GM12878 (cell line): ENCODE results near the gene TOP2A. TPM values are rescaled to one million over a fixed set of nuclear protein-coding genes. Genes with fewer than 3 reads are reported as not detected.

Experiments
- ATAC-seq: fragments of 200-7000 bp; cut with Tn5 transposase; 3 replicates; pipeline ENCODE4 v1.9.1; 2020; ENCODE audit warnings: mild to moderate bottlenecking, moderate library complexity
- BruUV-seq: library from RNA; stranded (reverse); fragments of 400-500 nt; replicated peaks from 2 replicates; lab custom pipeline; 2021; lab: Mats Ljungman, UMichigan
- CTCF ChIA-PET: fragments of 300-600 bp; sonication (Branson Sonifier 250); formaldehyde crosslinking; extraction: SDS; loops from one replicate; lab custom pipeline; 2021; ENCODE audit warnings: inconsistent platforms; lab: Yijun Ruan, JAX
- POLR2A ChIA-PET: fragments of 350-600 bp; formaldehyde crosslinking; extraction: SDS; loops from one replicate; lab custom pipeline; 2021; ENCODE audit warnings: inconsistent platforms; lab: Charles Lee
- RAD21 ChIA-PET: fragments of 300-600 bp; sonication (Branson Sonifier 250); formaldehyde crosslinking; loops from one replicate; lab custom pipeline; 2023; ENCODE audit warnings: antibody characterized with exemption; ENCODE audit not compliant: unreplicated experiment; lab: Charles Lee
- SMC1A ChIA-PET: fragments of 300-600 bp; sonication (Branson Sonifier 250); formaldehyde crosslinking; loops from one replicate; lab custom pipeline; 2023; ENCODE audit not compliant: unreplicated experiment, uncharacterized antibody; lab: Charles Lee
- DNase-seq: peaks from one replicate; pipeline ENCODE4 v3.0.0-alpha.2; 2011; ENCODE audit warnings: low read depth, low spot score
- FAIRE-seq: peaks from 3 replicates; lab custom pipeline; 2011; peaks lifted over from hg19 to GRCh38; lab: Jason Lieb, UNC
- H2AFZ ChIP-seq: 2 replicates; pipeline ENCODE4 v1.6.0; 2011; ENCODE audit warnings: low read depth, low read length, control low read depth; ENCODE audit not compliant: control insufficient read depth
- H3K27ac ChIP-seq: 2 replicates; pipeline ENCODE4 v1.5.1; 2011; ENCODE audit warnings: control low read depth; ENCODE audit not compliant: control insufficient read depth, insufficient read depth
- H3K27me3 ChIP-seq, 2 experiments: replicated peaks in 1 of 2; 2 replicates each; pipeline versions ENCODE4 v1.6.0 to v1.6.1; 2011; ENCODE audit warnings: low read length in 1 of 2; ENCODE audit not compliant: control insufficient read depth in 2 of 2, insufficient read depth in 2 of 2
- H3K36me3 ChIP-seq, 2 experiments: 2 replicates each; pipeline ENCODE4 v1.5.1; 2011; ENCODE audit warnings: low read length in 1 of 2; ENCODE audit not compliant: control insufficient read depth in 2 of 2, insufficient read depth in 2 of 2
- H3K4me1 ChIP-seq: 2 replicates; pipeline ENCODE4 v1.6.1; 2011; ENCODE audit warnings: mild to moderate bottlenecking, low read length, moderate library complexity, mixed read lengths; ENCODE audit not compliant: control insufficient read depth, insufficient read depth
- H3K4me2 ChIP-seq: 2 replicates; pipeline ENCODE4 v1.6.0; 2011; ENCODE audit warnings: control low read depth; ENCODE audit not compliant: control insufficient read depth, insufficient read depth
- H3K4me3 ChIP-seq: fragments of 200-600 bp; sonication (generic); 2 replicates; pipeline ENCODE4 v1.5.1; 2016
- H3K79me2 ChIP-seq: 2 replicates; pipeline ENCODE4 v1.6.0; 2011; ENCODE audit warnings: low read length; ENCODE audit not compliant: control insufficient read depth, insufficient read depth
- H3K9ac ChIP-seq: 2 replicates; pipeline ENCODE4 v1.8.0; 2011; ENCODE audit warnings: low read length, control low read depth, mixed read lengths; ENCODE audit not compliant: control insufficient read depth, insufficient read depth
- H3K9me3 ChIP-seq: replicated peaks from 3 replicates; pipeline ENCODE4 v1.5.1; 2011; ENCODE audit warnings: mild to moderate bottlenecking, low read length; ENCODE audit not compliant: control insufficient read depth, insufficient read depth
- H4K20me1 ChIP-seq: 2 replicates; pipeline ENCODE4 v1.6.0; 2011; ENCODE audit not compliant: control insufficient read depth, insufficient read depth
- ASH2L ChIP-seq: fragments of 300-600, 200-600 bp; sonication (generic); IDR thresholded peaks from 2 replicates; pipeline ENCODE4 v1.6.1; 2017; ENCODE audit warnings: low read depth, mild to moderate bottlenecking, borderline replicate concordance
- CBFB ChIP-seq: IDR thresholded peaks from 2 replicates; pipeline ENCODE4 v1.6.1; 2016; ENCODE audit warnings: antibody characterized with exemption, low read depth
- CBX3 ChIP-seq: fragments of 200-600 bp; sonication (generic); IDR thresholded peaks from 2 replicates; pipeline ENCODE4 v1.6.1; 2016; ENCODE audit warnings: low read depth, borderline replicate concordance
- HCFC1 ChIP-seq: fragments of 150-350 bp; IDR thresholded peaks from 2 replicates; pipeline ENCODE4 v1.6.1; 2014; ENCODE audit warnings: low read length
- HDAC2 ChIP-seq: fragments of 200-600 bp; sonication (generic); IDR thresholded peaks from 2 replicates; pipeline ENCODE4 v1.6.1; 2017
- LARP7 ChIP-seq: fragments of 450-650 bp; IDR thresholded peaks from 2 replicates; pipeline ENCODE4 v1.6.1; 2017; ENCODE audit warnings: mild to moderate bottlenecking
- PAX8 ChIP-seq: fragments of 450-650 bp; IDR thresholded peaks from 2 replicates; pipeline ENCODE4 v1.6.1; 2017; ENCODE audit warnings: mild to moderate bottlenecking, moderate library complexity
- POLR2AphosphoS2 ChIP-seq: IDR thresholded peaks from 2 replicates; pipeline ENCODE4 v1.6.1; 2011; ENCODE audit warnings: low read depth, mild to moderate bottlenecking, low read length, improper control_type of control experiment, moderate library complexity
- SIX5 ChIP-seq: IDR thresholded peaks from 2 replicates; pipeline ENCODE4 v1.6.1; 2011; ENCODE audit warnings: mild to moderate bottlenecking, low read depth, low read length, moderate library complexity; ENCODE audit not compliant: severe bottlenecking
- ZNF24 ChIP-seq: fragments of 450-650 bp; IDR thresholded peaks from 2 replicates; pipeline ENCODE4 v1.6.1; 2017; ENCODE audit warnings: antibody characterized with exemption, mild to moderate bottlenecking
- WGBS: methylation state at CpG from one replicate; pipeline ENCODE4 v1.1.6; 2016; ENCODE audit warnings: low lambda C conversion rate; ENCODE audit not compliant: insufficient replicate concordance, insufficient coverage; ENCODE audit errors: missing lambda C conversion rate; 5-methylcytosine and 5-hydroxymethylcytosine counted together
- in situ Hi-C: fragments of 300-500 bp; cut with MboI; formaldehyde crosslinking; loops from 9 replicates; pipeline ENCODE4 v1.14.3; 2018; ENCODE audit warnings: mixed read lengths
- intact Hi-C: fragments of 100-400 bp; cut with micrococcal nuclease; formaldehyde crosslinking; loops from one replicate; pipeline ENCODE4 v1.14.2; 2022; ENCODE audit not compliant: unreplicated experiment
- polyA plus RNA-seq, 11 experiments: library from polyadenylated mRNA; depleted of rRNA in 4 of 11; unstranded in 6 of 11; stranded (reverse) in 5 of 11; fragments of >200 nt; fragmentation: Nextera tagmentation in 4 of 11; fragmentation: Illumina TruSeq in 1 of 11; extraction: Ambion mirVana in 4 of 11; extraction: Trizol in 1 of 11; gene quantifications; 1 replicate in 1 of 11; 2 replicates in 10 of 11; pipeline versions ENCODE4 v1.2.1 to v1.2.3, GENCODE V29; 2011 to 2016; ENCODE audit warnings: inconsistent platforms in 2 of 11, missing spikeins in 2 of 11, low read depth in 1 of 11
- total RNA-seq, 4 experiments: library from RNA; depleted of rRNA in 3 of 4; stranded (reverse); fragments of >200 nt in 3 of 4; fragmentation: Illumina TruSeq in 1 of 4; extraction: Trizol in 1 of 4; gene quantifications; 2 replicates each; pipeline versions ENCODE4 v1.2.1 to v1.2.3, GENCODE V29; 2013 to 2021
- TF ChIP-seq, protein P1 (sequence below): fragments of 450-650 bp; IDR thresholded peaks from 2 replicates; pipeline ENCODE4 v1.6.1; 2017; ENCODE audit warnings: mild to moderate bottlenecking
- TF ChIP-seq, protein P2 (sequence below): IDR thresholded peaks from 2 replicates; pipeline ENCODE4 v1.6.1; 2011; ENCODE audit warnings: borderline replicate concordance, low read depth, mild to moderate bottlenecking, moderate library complexity, mixed read lengths, low read length; ENCODE audit not compliant: insufficient read depth; ENCODE audit errors: extremely low read length
- TF ChIP-seq, protein P3 (sequence below): fragments of 450-650 bp; formaldehyde crosslinking; IDR thresholded peaks from 2 replicates; pipeline ENCODE4 v1.4.0; 2022; ENCODE audit warnings: mild to moderate bottlenecking, moderate library complexity
- TF ChIP-seq, protein P4 (sequence below): fragments of 450-650 bp; IDR thresholded peaks from 2 replicates; pipeline ENCODE4 v1.6.1; 2017; ENCODE audit warnings: mild to moderate bottlenecking, moderate library complexity

Gene TOP2A
- total and polyA plus RNA-seq, 10 of the 15 experiments (the other 5 are each of a cell fraction or from before 2014, with no cell fraction given), result 117 to 275 (median 232) TPM

DNA sequence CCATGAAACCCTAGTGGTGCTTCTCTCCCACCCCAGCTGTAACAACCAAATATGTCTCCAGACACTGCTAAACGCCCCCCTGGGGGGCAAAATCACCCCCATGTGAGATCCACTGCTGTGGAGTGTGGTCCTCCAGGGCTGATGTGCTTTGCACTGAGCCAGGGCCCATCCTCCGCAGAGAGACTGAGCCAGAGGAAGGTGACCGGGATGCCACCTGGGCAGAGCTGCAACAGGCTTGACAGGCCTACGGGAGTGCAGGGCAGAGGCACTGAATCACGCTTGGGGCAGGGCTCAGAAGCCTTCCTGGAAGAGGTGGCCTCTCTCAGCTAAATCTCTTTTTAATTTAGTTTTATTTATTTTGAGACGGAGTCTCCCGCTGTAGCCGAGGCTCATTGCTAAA lies 57.6 kb downstream of the TOP2A start:
- H3K4me3 ChIP-seq, result no peak overlapping the region
- H3K36me3 ChIP-seq, result peaks cover 0 to 10% of the 10 kb centered on the region in 2 experiments; a peak in 2 of 4 replicates
- DNase-seq, result no peak
- CTCF ChIA-PET, result interaction anchor here (0.9 to 5.9 kb wide), 2 partner anchors 57 to 174 kb away, joined by 3 to 75 read pairs; no protein-coding TSS in a partner anchor
- no peak overlapping the region for H3K9ac ChIP-seq
- no peaks in the 10 kb centered on the region for H3K79me2 ChIP-seq
- FAIRE-seq, result no peak
- WGBS, result 61% methylated on average over 8 of the region's 8 CpGs
- H3K4me1 ChIP-seq, result no peaks in the 10 kb centered on the region; the same call in none of the 2 replicates
- POLR2A ChIA-PET, result interaction anchor here (0.6 to 2.3 kb wide), 4 partner anchors 52 to 547 kb away, joined by 3 to 6 read pairs (median 4); no protein-coding TSS in a partner anchor
- no peak for ATAC-seq
- in situ Hi-C loops, result no loop called here
- no peaks in the 10 kb centered on the region for H4K20me1 ChIP-seq
- no peaks in the 10 kb centered on the region; the same call in 2 of the 3 replicates for H3K9me3 ChIP-seq
- no peak overlapping the region for H2AFZ ChIP-seq
- H3K27me3 ChIP-seq, result peaks cover 0 to 2% of the 10 kb centered on the region in 2 experiments; a peak in 1 of 4 replicates
- intact Hi-C loops, result loop anchor here (5.0 kb wide), 2 partner anchors 82 to 187 kb away; partner anchors contain the start of gene IGFBP4
- no peak overlapping the region for H3K4me2 ChIP-seq
- H3K27ac ChIP-seq, result no peak overlapping the region
- RAD21 ChIA-PET, result interaction anchor here (0.9 to 1.0 kb wide), 2 partner anchors 8 to 172 kb away, joined by 3 to 4 read pairs; no protein-coding TSS in a partner anchor
- no TSS peak for BruUV-seq
- SMC1A ChIA-PET, result interaction anchor here (0.6 to 4.9 kb wide), 3 partner anchors 174 to 514 kb away, joined by 3 to 38 read pairs (median 3); no protein-coding TSS in a partner anchor
- TF ChIP-seq CBFB, result no peak
- no peak for TF ChIP-seq POLR2AphosphoS2
- no peak for TF ChIP-seq HCFC1
- TF ChIP-seq, protein P1, sequence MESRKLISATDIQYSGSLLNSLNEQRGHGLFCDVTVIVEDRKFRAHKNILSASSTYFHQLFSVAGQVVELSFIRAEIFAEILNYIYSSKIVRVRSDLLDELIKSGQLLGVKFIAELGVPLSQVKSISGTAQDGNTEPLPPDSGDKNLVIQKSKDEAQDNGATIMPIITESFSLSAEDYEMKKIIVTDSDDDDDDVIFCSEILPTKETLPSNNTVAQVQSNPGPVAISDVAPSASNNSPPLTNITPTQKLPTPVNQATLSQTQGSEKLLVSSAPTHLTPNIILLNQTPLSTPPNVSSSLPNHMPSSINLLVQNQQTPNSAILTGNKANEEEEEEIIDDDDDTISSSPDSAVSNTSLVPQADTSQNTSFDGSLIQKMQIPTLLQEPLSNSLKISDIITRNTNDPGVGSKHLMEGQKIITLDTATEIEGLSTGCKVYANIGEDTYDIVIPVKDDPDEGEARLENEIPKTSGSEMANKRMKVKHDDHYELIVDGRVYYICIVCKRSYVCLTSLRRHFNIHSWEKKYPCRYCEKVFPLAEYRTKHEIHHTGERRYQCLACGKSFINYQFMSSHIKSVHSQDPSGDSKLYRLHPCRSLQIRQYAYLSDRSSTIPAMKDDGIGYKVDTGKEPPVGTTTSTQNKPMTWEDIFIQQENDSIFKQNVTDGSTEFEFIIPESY, result no peak
- TF ChIP-seq, protein P2, sequence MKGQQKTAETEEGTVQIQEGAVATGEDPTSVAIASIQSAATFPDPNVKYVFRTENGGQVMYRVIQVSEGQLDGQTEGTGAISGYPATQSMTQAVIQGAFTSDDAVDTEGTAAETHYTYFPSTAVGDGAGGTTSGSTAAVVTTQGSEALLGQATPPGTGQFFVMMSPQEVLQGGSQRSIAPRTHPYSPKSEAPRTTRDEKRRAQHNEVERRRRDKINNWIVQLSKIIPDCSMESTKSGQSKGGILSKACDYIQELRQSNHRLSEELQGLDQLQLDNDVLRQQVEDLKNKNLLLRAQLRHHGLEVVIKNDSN, result no peak
- no peak for TF ChIP-seq PAX8
- no peak for TF ChIP-seq ZNF24
- TF ChIP-seq CBX3, result no peak
- TF ChIP-seq, protein P3, sequence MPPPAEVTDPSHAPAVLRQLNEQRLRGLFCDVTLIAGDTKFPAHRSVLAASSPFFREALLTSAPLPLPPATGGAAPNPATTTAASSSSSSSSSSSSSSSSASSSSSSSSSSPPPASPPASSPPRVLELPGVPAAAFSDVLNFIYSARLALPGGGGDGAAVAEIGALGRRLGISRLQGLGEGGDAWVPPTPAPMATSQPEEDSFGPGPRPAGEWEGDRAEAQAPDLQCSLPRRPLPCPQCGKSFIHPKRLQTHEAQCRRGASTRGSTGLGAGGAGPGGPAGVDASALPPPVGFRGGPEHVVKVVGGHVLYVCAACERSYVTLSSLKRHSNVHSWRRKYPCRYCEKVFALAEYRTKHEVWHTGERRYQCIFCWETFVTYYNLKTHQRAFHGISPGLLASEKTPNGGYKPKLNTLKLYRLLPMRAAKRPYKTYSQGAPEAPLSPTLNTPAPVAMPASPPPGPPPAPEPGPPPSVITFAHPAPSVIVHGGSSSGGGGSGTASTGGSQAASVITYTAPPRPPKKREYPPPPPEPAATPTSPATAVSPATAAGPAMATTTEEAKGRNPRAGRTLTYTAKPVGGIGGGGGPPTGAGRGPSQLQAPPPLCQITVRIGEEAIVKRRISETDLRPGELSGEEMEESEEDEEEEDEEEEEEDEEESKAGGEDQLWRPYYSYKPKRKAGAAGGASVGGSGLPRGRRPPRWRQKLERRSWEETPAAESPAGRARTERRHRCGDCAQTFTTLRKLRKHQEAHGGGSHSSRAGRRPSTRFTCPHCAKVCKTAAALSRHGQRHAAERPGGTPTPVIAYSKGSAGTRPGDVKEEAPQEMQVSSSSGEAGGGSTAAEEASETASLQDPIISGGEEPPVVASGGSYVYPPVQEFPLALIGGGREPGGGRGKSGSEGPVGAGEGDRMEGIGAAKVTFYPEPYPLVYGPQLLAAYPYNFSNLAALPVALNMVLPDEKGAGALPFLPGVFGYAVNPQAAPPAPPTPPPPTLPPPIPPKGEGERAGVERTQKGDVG (CRISPR knock-in tag), result no peak
- no peak for TF ChIP-seq SIX5
- TF ChIP-seq, protein P4, sequence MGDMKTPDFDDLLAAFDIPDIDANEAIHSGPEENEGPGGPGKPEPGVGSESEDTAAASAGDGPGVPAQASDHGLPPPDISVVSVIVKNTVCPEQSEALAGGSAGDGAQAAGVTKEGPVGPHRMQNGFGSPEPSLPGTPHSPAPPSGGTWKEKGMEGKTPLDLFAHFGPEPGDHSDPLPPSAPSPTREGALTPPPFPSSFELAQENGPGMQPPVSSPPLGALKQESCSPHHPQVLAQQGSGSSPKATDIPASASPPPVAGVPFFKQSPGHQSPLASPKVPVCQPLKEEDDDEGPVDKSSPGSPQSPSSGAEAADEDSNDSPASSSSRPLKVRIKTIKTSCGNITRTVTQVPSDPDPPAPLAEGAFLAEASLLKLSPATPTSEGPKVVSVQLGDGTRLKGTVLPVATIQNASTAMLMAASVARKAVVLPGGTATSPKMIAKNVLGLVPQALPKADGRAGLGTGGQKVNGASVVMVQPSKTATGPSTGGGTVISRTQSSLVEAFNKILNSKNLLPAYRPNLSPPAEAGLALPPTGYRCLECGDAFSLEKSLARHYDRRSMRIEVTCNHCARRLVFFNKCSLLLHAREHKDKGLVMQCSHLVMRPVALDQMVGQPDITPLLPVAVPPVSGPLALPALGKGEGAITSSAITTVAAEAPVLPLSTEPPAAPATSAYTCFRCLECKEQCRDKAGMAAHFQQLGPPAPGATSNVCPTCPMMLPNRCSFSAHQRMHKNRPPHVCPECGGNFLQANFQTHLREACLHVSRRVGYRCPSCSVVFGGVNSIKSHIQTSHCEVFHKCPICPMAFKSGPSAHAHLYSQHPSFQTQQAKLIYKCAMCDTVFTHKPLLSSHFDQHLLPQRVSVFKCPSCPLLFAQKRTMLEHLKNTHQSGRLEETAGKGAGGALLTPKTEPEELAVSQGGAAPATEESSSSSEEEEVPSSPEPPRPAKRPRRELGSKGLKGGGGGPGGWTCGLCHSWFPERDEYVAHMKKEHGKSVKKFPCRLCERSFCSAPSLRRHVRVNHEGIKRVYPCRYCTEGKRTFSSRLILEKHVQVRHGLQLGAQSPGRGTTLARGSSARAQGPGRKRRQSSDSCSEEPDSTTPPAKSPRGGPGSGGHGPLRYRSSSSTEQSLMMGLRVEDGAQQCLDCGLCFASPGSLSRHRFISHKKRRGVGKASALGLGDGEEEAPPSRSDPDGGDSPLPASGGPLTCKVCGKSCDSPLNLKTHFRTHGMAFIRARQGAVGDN, result no peak
- no peak for TF ChIP-seq HDAC2
- no peak for TF ChIP-seq ASH2L
- no peak for TF ChIP-seq LARP7
